MCF 10A (cell line): ENCODE data around the gene E4F1. TPM values are rescaled to one million over a fixed set of nuclear protein-coding genes. Genes with fewer than 3 reads are reported as not detected.

Source experiments
- BruUV-seq: library from RNA; stranded (reverse); fragments of 400-500 nt; replicated peaks from 2 replicates; lab custom pipeline; 2021; lab: Mats Ljungman, UMichigan
- CTCF ChIA-PET: fragments of 300-600 bp; sonication (Branson Sonifier 250); formaldehyde crosslinking; extraction: SDS; loops from one replicate; lab custom pipeline; 2021; ENCODE audit warnings: antibody characterized with exemption, inconsistent platforms; lab: Yijun Ruan, JAX
- POLR2A ChIA-PET: fragments of 300-600, 350-650 bp; sonication (Branson Sonifier 250); formaldehyde crosslinking; extraction: SDS; loops from one replicate; lab custom pipeline; 2020; ENCODE audit warnings: antibody characterized with exemption, inconsistent platforms; lab: Yijun Ruan, JAX
- DNase-seq: peaks from one replicate; pipeline ENCODE4 v3.0.0-alpha.2; 2018; ENCODE audit not compliant: unreplicated experiment
- H3K27ac Mint-ChIP-seq: one replicate; pipeline ENCODE4 v1.8.0; 2022; ENCODE audit warnings: mild to moderate bottlenecking, low read depth, mixed read lengths; ENCODE audit not compliant: unreplicated experiment
- H3K27me3 Mint-ChIP-seq: one replicate; pipeline ENCODE4 v1.8.0; 2022; ENCODE audit warnings: mixed read lengths; ENCODE audit not compliant: insufficient read depth, unreplicated experiment
- H3K36me3 Mint-ChIP-seq: one replicate; pipeline ENCODE4 v1.8.0; 2022; ENCODE audit warnings: mild to moderate bottlenecking, moderate library complexity, mixed read lengths; ENCODE audit not compliant: insufficient read depth, unreplicated experiment
- H3K4me1 Mint-ChIP-seq: one replicate; pipeline ENCODE4 v1.8.0; 2022; ENCODE audit warnings: mixed read lengths; ENCODE audit not compliant: insufficient read depth, unreplicated experiment
- H3K4me3 Mint-ChIP-seq: one replicate; pipeline ENCODE4 v1.8.0; 2022; ENCODE audit warnings: mild to moderate bottlenecking, moderate library complexity, mixed read lengths; ENCODE audit not compliant: unreplicated experiment
- H3K9me3 Mint-ChIP-seq: one replicate; pipeline ENCODE4 v1.8.0; 2022; ENCODE audit warnings: mixed read lengths; ENCODE audit not compliant: unreplicated experiment
- intact Hi-C: fragments of 100-400 bp; cut with micrococcal nuclease; formaldehyde crosslinking; loops from 2 replicates; pipeline ENCODE4 v1.14.1; 2022
- total RNA-seq: library from RNA; stranded (reverse); gene quantifications from 2 replicates; pipeline ENCODE4 v1.2.3, GENCODE V29; 2022
- TF ChIP-seq, protein P1 (sequence below): fragments of 200-600 bp; IDR thresholded peaks from one replicate; pipeline ENCODE4 v1.8.0; 2022; ENCODE audit warnings: antibody characterized with exemption, mild to moderate bottlenecking; ENCODE audit not compliant: unreplicated experiment

Gene E4F1
- total RNA-seq, 1 experiment from 2014 or later: 26.2 TPM

DNA sequence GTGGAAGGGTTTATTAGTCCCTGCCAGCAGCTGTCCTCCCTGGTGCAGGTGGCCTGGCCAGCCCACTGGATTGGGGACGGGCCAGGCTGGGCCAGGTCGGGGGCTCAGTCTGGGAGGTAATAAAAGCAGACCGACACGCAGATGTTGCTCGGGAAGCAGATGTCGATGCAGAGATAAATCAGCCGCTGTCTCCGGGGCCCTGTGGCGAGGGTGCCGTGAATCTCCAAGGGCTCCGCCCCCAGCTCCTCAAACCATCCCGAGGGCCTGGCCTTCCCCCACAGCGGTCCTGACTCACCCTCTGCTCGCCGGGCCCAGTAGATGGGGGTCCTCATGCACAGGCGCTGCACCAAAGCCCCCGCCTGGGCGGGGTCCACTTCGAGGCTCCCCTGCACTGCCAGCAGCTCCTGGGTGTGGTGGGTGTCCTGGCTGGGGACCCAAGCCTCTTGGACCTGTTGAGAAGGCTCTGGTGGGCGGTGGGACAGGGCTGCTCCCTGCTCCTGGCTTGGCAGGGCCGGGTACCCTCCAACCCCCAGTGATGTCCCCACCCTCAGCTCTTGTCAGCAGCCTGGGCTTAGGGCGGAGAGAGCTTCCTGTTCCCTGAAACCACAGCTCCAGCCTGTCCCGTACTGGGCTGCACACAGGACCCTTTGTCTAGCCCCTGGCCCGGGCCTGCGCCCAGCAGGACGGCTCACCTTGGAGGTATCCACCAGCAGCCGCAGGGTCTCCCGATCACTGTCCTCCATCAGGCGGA lies 14.0 kb upstream of the E4F1 start:
- H3K27ac Mint-ChIP-seq: no peak overlapping the region
- peaks cover 44% of the 10 kb centered on the region for H3K36me3 Mint-ChIP-seq
- BruUV-seq: no TSS peak
- no peaks in the 10 kb centered on the region for H3K27me3 Mint-ChIP-seq
- intact Hi-C loops: loop anchor here (5.0 kb wide), 1 partner anchor 57 kb away; no protein-coding TSS in a partner anchor
- no peak overlapping the region for H3K4me3 Mint-ChIP-seq
- TF ChIP-seq, protein P1, sequence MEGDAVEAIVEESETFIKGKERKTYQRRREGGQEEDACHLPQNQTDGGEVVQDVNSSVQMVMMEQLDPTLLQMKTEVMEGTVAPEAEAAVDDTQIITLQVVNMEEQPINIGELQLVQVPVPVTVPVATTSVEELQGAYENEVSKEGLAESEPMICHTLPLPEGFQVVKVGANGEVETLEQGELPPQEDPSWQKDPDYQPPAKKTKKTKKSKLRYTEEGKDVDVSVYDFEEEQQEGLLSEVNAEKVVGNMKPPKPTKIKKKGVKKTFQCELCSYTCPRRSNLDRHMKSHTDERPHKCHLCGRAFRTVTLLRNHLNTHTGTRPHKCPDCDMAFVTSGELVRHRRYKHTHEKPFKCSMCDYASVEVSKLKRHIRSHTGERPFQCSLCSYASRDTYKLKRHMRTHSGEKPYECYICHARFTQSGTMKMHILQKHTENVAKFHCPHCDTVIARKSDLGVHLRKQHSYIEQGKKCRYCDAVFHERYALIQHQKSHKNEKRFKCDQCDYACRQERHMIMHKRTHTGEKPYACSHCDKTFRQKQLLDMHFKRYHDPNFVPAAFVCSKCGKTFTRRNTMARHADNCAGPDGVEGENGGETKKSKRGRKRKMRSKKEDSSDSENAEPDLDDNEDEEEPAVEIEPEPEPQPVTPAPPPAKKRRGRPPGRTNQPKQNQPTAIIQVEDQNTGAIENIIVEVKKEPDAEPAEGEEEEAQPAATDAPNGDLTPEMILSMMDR: no peak
- POLR2A ChIA-PET: no interaction called here
- H3K4me1 Mint-ChIP-seq: peaks cover 31% of the 10 kb centered on the region
- CTCF ChIA-PET: interaction anchor here (0.7 to 1.4 kb wide), 4 partner anchors 15 to 949 kb away, joined by 3 to 6 read pairs (median 4); no protein-coding TSS in a partner anchor
- no peaks in the 10 kb centered on the region for H3K9me3 Mint-ChIP-seq
- no peak for DNase-seq

DNA sequence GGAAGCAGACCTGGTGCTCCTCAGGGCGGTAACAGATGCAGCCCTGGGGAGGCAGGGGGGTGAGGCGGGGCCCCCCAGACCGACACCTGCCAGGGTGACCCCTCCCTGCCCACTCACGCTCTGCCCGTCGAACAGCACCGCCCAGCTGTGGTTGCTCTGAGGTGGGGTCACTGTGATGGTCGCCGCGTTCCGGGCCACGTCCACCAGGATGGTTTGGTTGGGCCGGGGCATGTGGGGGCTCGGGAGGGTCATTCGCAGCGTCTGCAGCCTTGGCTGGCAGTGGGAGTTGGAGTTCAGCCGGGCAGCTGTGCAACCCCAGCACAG lies 13.4 kb upstream of the E4F1 start:
- CTCF ChIA-PET: interaction anchor here (0.7 to 1.4 kb wide), 2 partner anchors 49 to 948 kb away, joined by 3 to 6 read pairs; no protein-coding TSS in a partner anchor
- DNase-seq: no peak
- peaks cover 27% of the 10 kb centered on the region for H3K4me1 Mint-ChIP-seq
- H3K36me3 Mint-ChIP-seq: peaks cover 44% of the 10 kb centered on the region
- no peaks in the 10 kb centered on the region for H3K9me3 Mint-ChIP-seq
- H3K27me3 Mint-ChIP-seq: no peaks in the 10 kb centered on the region
- H3K27ac Mint-ChIP-seq: no peak overlapping the region
- TF ChIP-seq, protein P1: no peak
- intact Hi-C loops: loop anchor here (5.0 kb wide), 1 partner anchor 58 kb away; no protein-coding TSS in a partner anchor
- POLR2A ChIA-PET: interaction anchor here (1.7 kb wide), 1 partner anchor 55 kb away, joined by 6 read pairs; the partner anchor contains the start of gene TRAF7
- no peak overlapping the region for H3K4me3 Mint-ChIP-seq
- no TSS peak for BruUV-seq

GRCh38 chr16:2210386-2211365 lies 12.7 kb upstream of the E4F1 start, which contains the start of gene BRICD5:
Gene BRICD5 (minus strand): TSS chr16:2210863. CDS start chr16:2210833, 30 bp downstream.
- ChIA-PET CTCF (interaction anchor here (0.7 to 1.4 kb wide), 2 partner anchors 49 to 948 kb away, joined by 3 to 6 read pairs; no protein-coding TSS in a partner anchor), POLR2A (interaction anchor here (0.8 to 1.7 kb wide), 2 partner anchors 41 to 56 kb away, joined by 5 to 6 read pairs; partner anchors contain the start of genes ECI1 and TRAF7)
- Mint-ChIP-seq H3K4me1 (peaks cover 27% of the 10 kb centered on the region), H3K27ac (peak within 1 kb of the TSS; percentile 33), H3K9me3 (no peaks in the 10 kb centered on the region), H3K27me3 (no peaks in the 10 kb centered on the region), H3K36me3 (peaks cover 44% of the 10 kb centered on the region), H3K4me3 (no peak within 1 kb of the TSS)
- TF ChIP-seq, protein P1: no peak
- intact Hi-C loops: loop anchor here (5.0 kb wide), 1 partner anchor 58 kb away; no protein-coding TSS in a partner anchor
- BruUV-seq: no TSS peak
- no peak for DNase-seq
